ENCODE data around the gene RNASE11. TPM values are rescaled to one million over a fixed set of nuclear protein-coding genes. Genes with fewer than 3 reads are reported as not detected.
A peak's percentile ranks its signal among the peaks of the same experiment; 100 is the strongest.
"Not testable (repeated sequence)": the region's sequence is repeated elsewhere in the genome, so short reads cannot be mapped to it uniquely, and the experiment has no call there.

The RNASE11 gene
- total and polyA plus RNA-seq, 10 of the 15 experiments (the other 5 are each of a cell fraction or from before 2014, with no cell fraction given), result not detected

- H3K4me3 ChIP-seq; H3K27me3 ChIP-seq (replicated peaks in 1 of 2; ENCODE audit: control insufficient read depth in 2 of 2, insufficient read depth in 2 of 2, low read length in 1 of 2); RAD21 ChIA-PET (ENCODE audit: unreplicated experiment); H4K20me1 ChIP-seq (ENCODE audit: control insufficient read depth, insufficient read depth); intact Hi-C loops (cut with micrococcal nuclease; ENCODE audit: unreplicated experiment); H3K9ac ChIP-seq (ENCODE audit: control insufficient read depth, insufficient read depth, low read length); FAIRE-seq; H2AFZ ChIP-seq (ENCODE audit: control insufficient read depth, low read depth, low read length); in situ Hi-C loops (cut with MboI); H3K79me2 ChIP-seq (ENCODE audit: control insufficient read depth, insufficient read depth, low read length); H3K4me2 ChIP-seq (ENCODE audit: control insufficient read depth, insufficient read depth); H3K36me3 ChIP-seq (ENCODE audit: control insufficient read depth in 2 of 2, insufficient read depth in 2 of 2, low read length in 1 of 2); ATAC-seq; BruUV-seq (replicated peaks); H3K27ac ChIP-seq (ENCODE audit: control insufficient read depth, insufficient read depth); H3K9me3 ChIP-seq (replicated peaks; ENCODE audit: control insufficient read depth, insufficient read depth, low read length); DNase-seq (ENCODE audit: low read depth, low spot score): not testable (repeated sequence)
- 87% methylated on average over 6 of the region's 6 CpGs for WGBS (ENCODE audit: insufficient coverage, insufficient replicate concordance, low lambda C conversion rate, missing lambda C conversion rate)
- H3K4me1 ChIP-seq (ENCODE audit: control insufficient read depth, insufficient read depth, low read length), result peaks cover 39% of the 10 kb centered on the region
- ChIA-PET POLR2A (interaction anchor here (1.6 kb wide), 1 partner anchor 12 kb away, joined by 5 read pairs; no protein-coding TSS in a partner anchor), CTCF (interaction anchor here (0.6 to 9.0 kb wide), 3 partner anchors 9 to 316 kb away, joined by 3 to 79 read pairs (median 4); partner anchors contain the start of gene RNASE4), SMC1A (ENCODE audit: uncharacterized antibody, unreplicated experiment) (interaction anchor here (0.6 to 1.1 kb wide), 2 partner anchors 11 to 71 kb away, joined by 3 to 4 read pairs; no protein-coding TSS in a partner anchor)
These were observed 31.9 kb upstream of the RNASE11 start for GRCh38 chr14:20619688-20620087.

- H3K4me1 ChIP-seq (ENCODE audit: control insufficient read depth, insufficient read depth, low read length), result peaks cover 28% of the 10 kb centered on the region
- no peaks in the 10 kb centered on the region for H3K79me2 ChIP-seq (ENCODE audit: control insufficient read depth, insufficient read depth, low read length)
- ChIA-PET POLR2A (interaction anchor here (0.9 to 1.7 kb wide), 3 partner anchors 14 to 63 kb away, joined by 3 to 11 read pairs (median 5); no protein-coding TSS in a partner anchor), CTCF (interaction anchor here (0.6 to 9.0 kb wide), 4 partner anchors 64 to 275 kb away, joined by 3 to 79 read pairs (median 4); partner anchors contain the start of genes PARP2 and RNASE4), SMC1A (ENCODE audit: uncharacterized antibody, unreplicated experiment) (interaction anchor here (0.7 to 1.7 kb wide), 6 partner anchors 10 to 73 kb away, joined by 3 to 8 read pairs (median 4); no protein-coding TSS in a partner anchor), RAD21 (ENCODE audit: unreplicated experiment) (interaction anchor here (0.7 to 1.6 kb wide), 7 partner anchors 13 to 453 kb away, joined by 3 to 6 read pairs (median 3); no protein-coding TSS in a partner anchor)
- intact Hi-C loops (cut with micrococcal nuclease; ENCODE audit: unreplicated experiment), result no loop called here
- H3K27me3 ChIP-seq (replicated peaks in 1 of 2; ENCODE audit: control insufficient read depth in 2 of 2, insufficient read depth in 2 of 2, low read length in 1 of 2), result no peaks in the 10 kb centered on the region
- DNase-seq (ENCODE audit: low read depth, low spot score), result no peak
- 0 out of 3 replicates have a peak, but pooled peaks have one; percentile 8 for ATAC-seq
- H4K20me1 ChIP-seq (ENCODE audit: control insufficient read depth, insufficient read depth), result no peaks in the 10 kb centered on the region
- no TSS peak for BruUV-seq (replicated peaks)
- in situ Hi-C loops (cut with MboI), result no loop called here
- H2AFZ ChIP-seq (ENCODE audit: control insufficient read depth, low read depth, low read length), result no peak overlapping the region; the same call in 1 of the 2 replicates
- no peaks in the 10 kb centered on the region for H3K36me3 ChIP-seq (ENCODE audit: control insufficient read depth in 2 of 2, insufficient read depth in 2 of 2, low read length in 1 of 2)
- FAIRE-seq, result no peak
- H3K27ac ChIP-seq (ENCODE audit: control insufficient read depth, insufficient read depth), result peak overlapping the region; percentile 37; the same call in 1 of the 2 replicates
- no peaks in the 10 kb centered on the region for H3K9me3 ChIP-seq (replicated peaks; ENCODE audit: control insufficient read depth, insufficient read depth, low read length)
- WGBS (ENCODE audit: insufficient coverage, insufficient replicate concordance, low lambda C conversion rate, missing lambda C conversion rate), result 22% methylated on average over 4 of the region's 4 CpGs
- no peak overlapping the region for H3K9ac ChIP-seq (ENCODE audit: control insufficient read depth, insufficient read depth, low read length)
- H3K4me2 ChIP-seq (ENCODE audit: control insufficient read depth, insufficient read depth), result peak overlapping the region; percentile 27; the same call in 1 of the 2 replicates
- H3K4me3 ChIP-seq, result no peak overlapping the region
- TF ChIP-seq BHLHE40 (IDR thresholded peaks at IDR 0.05; ENCODE audit: borderline replicate concordance in 1 of 2, low read depth in 2 of 2, low read length in 1 of 2) (peak; percentile 52 to 66; a peak in 3 of 4 replicates), ATF2 (IDR thresholded peaks at IDR 0.05; ENCODE audit: low read length) (peak; percentile 28; the same call in 1 of the 2 replicates), ATF7 (IDR thresholded peaks at IDR 0.05; ENCODE audit: low read depth) (peak; percentile 85), JUNB (IDR thresholded peaks at IDR 0.05) (peak; percentile 40; the same call in 1 of the 2 replicates), POLR2AphosphoS2 (IDR thresholded peaks at IDR 0.05; ENCODE audit: low read depth, low read length) (no peak), MTA2 (IDR thresholded peaks at IDR 0.05; ENCODE audit: low read depth) (no peak), EED (IDR thresholded peaks at IDR 0.05; ENCODE audit: low read depth) (0 out of 2 replicates have a peak, but pooled peaks have one; percentile 28), IKZF2 (IDR thresholded peaks at IDR 0.05) (peak in 1 of 2 experiments; percentile 45; a peak in 1 of 4 replicates), POLR2AphosphoS5 (IDR thresholded peaks at IDR 0.05; ENCODE audit: low read length) (no peak), ELK1 (IDR thresholded peaks at IDR 0.05; ENCODE audit: low read depth, low read length) (no peak), CTCF (IDR thresholded peaks at IDR 0.05 in 2 of 3, conservative IDR thresholded peaks at IDR 0.05 in 1 of 3; ENCODE audit: control insufficient read depth in 2 of 3, extremely low read depth in 1 of 3, insufficient read depth in 1 of 3, low read depth in 3 of 3, low read length in 3 of 3) (no peak)
These were observed 30.5 kb upstream of the RNASE11 start for GRCh38 chr14:20618271-20618749.
